ENCODE data around the gene PPP6R2.

PPP6R2 gene

DNA sequence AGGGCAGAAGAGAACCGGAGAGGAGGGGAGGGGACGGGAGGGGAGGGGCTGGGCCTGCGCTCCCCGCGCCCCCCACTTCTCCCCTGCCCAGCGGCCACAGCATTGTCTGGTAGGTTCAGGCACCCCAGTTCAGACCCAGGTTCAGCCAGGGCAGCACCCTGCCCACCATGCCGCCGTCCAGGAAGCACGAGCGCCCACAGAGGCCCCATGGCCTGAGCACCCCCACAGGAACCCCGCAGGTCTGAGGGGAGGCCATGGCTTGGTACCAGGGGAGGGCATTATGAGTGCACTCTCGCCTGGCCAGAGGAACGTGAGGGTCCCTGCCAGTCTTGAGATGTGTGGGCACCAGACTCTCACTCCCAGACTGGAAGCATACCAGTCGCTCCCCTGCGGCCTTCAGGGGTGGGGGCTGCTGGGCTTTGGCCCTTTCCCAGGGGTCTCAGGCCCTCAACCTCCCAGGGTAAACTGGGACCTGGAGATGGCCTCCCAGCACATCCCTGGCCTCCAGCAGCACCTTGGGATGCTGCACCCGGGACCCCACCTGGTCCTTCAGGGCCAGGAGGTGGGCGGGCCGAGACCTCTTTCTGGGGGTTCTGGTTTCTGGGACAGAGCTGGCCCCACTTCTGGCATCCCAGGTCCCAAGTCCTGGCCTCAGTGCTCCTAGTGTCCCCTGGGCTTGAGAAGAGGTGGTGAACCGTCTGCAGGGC is 35.1 kb upstream of the PPP6R2 start:
- Histone ChIP-seq H3K4me1 (ENCODE audit: control insufficient read depth, insufficient read depth, low read length) (peaks cover 21% of the 10 kb centered on the region), H3K4me3 (ENCODE audit: low read depth, low read length) (no peak overlapping the region), H3K9me3 (ENCODE audit: control insufficient read depth, insufficient read depth, low read depth, low read length) (no peaks in the 10 kb centered on the region), H3K27ac (ENCODE audit: extremely low read depth, low read depth, low read length) (peak overlapping the region; percentile 34; the same call in 1 of the 2 replicates), H3K36me3 (ENCODE audit: control insufficient read depth in 2 of 2, insufficient read depth in 1 of 2, low read length in 2 of 2) (peaks cover 0 to 22% of the 10 kb centered on the region in 2 experiments; a peak in 1 of 3 replicates)
- ChIA-PET POLR2A (interaction anchor here (0.6 to 4.7 kb wide), 16 partner anchors 9 to 346 kb away, joined by 3 to 37 read pairs (median 6); partner anchors contain the start of genes HDAC10, LMF2, NCAPH2 and TUBGCP6), CTCF (interaction anchor here (0.8 to 1.1 kb wide), 3 partner anchors 32 to 66 kb away, joined by 3 to 4 read pairs (median 3); no protein-coding TSS in a partner anchor)
- TF ChIP-seq GLIS1 (tag by site-specific recombination; IDR thresholded peaks at IDR 0.05) (peak; percentile 11; the same call in 1 of the 2 replicates), BCL11A (tag by site-specific recombination; IDR thresholded peaks at IDR 0.05; ENCODE audit: low read depth) (peak; percentile 55; the same call in 1 of the 2 replicates), ZNF324 (tag by site-specific recombination; IDR thresholded peaks at IDR 0.05) (no peak), ZNF530 (tag by site-specific recombination; IDR thresholded peaks at IDR 0.05; ENCODE audit: low read depth) (no peak), WT1 (tag by site-specific recombination; IDR thresholded peaks at IDR 0.05) (0 out of 2 replicates have a peak, but pooled peaks have one; percentile 26), ZNF175 (tag by site-specific recombination; IDR thresholded peaks at IDR 0.05) (no peak), GLIS2 (tag by site-specific recombination; IDR thresholded peaks at IDR 0.05) (peak; percentile 76), PATZ1 (tag by site-specific recombination; IDR thresholded peaks at IDR 0.05) (peak; percentile 61), MYNN (tag by site-specific recombination; IDR thresholded peaks at IDR 0.05; ENCODE audit: borderline replicate concordance) (no peak)
- TF ChIP-seq, protein P1, sequence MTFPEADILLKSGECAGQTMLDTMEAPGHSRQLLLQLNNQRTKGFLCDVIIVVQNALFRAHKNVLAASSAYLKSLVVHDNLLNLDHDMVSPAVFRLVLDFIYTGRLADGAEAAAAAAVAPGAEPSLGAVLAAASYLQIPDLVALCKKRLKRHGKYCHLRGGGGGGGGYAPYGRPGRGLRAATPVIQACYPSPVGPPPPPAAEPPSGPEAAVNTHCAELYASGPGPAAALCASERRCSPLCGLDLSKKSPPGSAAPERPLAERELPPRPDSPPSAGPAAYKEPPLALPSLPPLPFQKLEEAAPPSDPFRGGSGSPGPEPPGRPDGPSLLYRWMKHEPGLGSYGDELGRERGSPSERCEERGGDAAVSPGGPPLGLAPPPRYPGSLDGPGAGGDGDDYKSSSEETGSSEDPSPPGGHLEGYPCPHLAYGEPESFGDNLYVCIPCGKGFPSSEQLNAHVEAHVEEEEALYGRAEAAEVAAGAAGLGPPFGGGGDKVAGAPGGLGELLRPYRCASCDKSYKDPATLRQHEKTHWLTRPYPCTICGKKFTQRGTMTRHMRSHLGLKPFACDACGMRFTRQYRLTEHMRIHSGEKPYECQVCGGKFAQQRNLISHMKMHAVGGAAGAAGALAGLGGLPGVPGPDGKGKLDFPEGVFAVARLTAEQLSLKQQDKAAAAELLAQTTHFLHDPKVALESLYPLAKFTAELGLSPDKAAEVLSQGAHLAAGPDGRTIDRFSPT (tag by site-specific recombination; IDR thresholded peaks at IDR 0.05) = peak; percentile 71
- TF ChIP-seq, protein P2, sequence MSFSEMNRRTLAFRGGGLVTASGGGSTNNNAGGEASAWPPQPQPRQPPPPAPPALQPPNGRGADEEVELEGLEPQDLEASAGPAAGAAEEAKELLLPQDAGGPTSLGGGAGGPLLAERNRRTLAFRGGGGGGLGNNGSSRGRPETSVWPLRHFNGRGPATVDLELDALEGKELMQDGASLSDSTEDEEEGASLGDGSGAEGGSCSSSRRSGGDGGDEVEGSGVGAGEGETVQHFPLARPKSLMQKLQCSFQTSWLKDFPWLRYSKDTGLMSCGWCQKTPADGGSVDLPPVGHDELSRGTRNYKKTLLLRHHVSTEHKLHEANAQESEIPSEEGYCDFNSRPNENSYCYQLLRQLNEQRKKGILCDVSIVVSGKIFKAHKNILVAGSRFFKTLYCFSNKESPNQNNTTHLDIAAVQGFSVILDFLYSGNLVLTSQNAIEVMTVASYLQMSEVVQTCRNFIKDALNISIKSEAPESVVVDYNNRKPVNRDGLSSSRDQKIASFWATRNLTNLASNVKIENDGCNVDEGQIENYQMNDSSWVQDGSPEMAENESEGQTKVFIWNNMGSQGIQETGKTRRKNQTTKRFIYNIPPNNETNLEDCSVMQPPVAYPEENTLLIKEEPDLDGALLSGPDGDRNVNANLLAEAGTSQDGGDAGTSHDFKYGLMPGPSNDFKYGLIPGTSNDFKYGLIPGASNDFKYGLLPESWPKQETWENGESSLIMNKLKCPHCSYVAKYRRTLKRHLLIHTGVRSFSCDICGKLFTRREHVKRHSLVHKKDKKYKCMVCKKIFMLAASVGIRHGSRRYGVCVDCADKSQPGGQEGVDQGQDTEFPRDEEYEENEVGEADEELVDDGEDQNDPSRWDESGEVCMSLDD (tag by site-specific recombination; IDR thresholded peaks at IDR 0.05) = peak; percentile 84

DNA sequence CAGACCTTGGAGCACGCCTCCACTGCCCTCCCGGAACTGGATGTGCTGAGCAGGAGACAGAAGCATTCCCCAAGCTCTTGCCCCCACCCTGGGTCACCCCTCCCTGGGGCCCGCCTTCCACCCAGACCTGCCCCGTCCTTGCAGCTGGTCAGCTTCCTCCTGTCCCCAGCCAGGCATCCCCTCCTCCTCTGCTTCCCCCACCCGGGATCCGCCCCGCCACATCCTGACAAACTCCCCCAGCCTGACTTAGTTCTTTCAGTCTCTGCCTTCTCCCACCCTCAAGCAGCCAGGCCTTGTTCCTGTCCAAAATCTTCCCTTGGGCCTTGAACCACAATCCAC is 34.6 kb upstream of the PPP6R2 start:
- ChIA-PET CTCF (interaction anchor here (1.1 to 1.4 kb wide), 3 partner anchors 18 to 66 kb away, joined by 3 to 4 read pairs (median 3); partner anchors contain the start of gene DENND6B), POLR2A (interaction anchor here (1.2 kb wide), 1 partner anchor 15 kb away, joined by 6 read pairs; no protein-coding TSS in a partner anchor)
- no peaks in the 10 kb centered on the region for H3K9me3 ChIP-seq (ENCODE audit: control insufficient read depth, insufficient read depth, low read depth, low read length)
- H3K27ac ChIP-seq (ENCODE audit: extremely low read depth, low read depth, low read length) = 0 out of 2 replicates have a peak overlapping the region, but pooled peaks have one; percentile 34
- H3K36me3 ChIP-seq (ENCODE audit: control insufficient read depth in 2 of 2, insufficient read depth in 1 of 2, low read length in 2 of 2) = peaks cover 0 to 17% of the 10 kb centered on the region in 2 experiments; a peak in 1 of 3 replicates
- peaks cover 20% of the 10 kb centered on the region for H3K4me1 ChIP-seq (ENCODE audit: control insufficient read depth, insufficient read depth, low read length)
- H3K4me3 ChIP-seq (ENCODE audit: low read depth, low read length) = no peak overlapping the region
- TF ChIP-seq ZNF776 (tag by site-specific recombination; IDR thresholded peaks at IDR 0.05; ENCODE audit: borderline replicate concordance) = no peak
- 0 out of 2 replicates have a peak, but pooled peaks have one; percentile 3 for TF ChIP-seq GLIS1 (tag by site-specific recombination; IDR thresholded peaks at IDR 0.05)
- peak; percentile 35; the same call in 1 of the 2 replicates for TF ChIP-seq SP3 (tag by site-specific recombination; IDR thresholded peaks at IDR 0.05)
- TF ChIP-seq KLF17 (tag by site-specific recombination; IDR thresholded peaks at IDR 0.05) = peak; percentile 61
- no peak for TF ChIP-seq RBAK (tag by site-specific recombination; IDR thresholded peaks at IDR 0.05)
- TF ChIP-seq EGR2 (tag by site-specific recombination; IDR thresholded peaks at IDR 0.05; ENCODE audit: low read depth) = peak; percentile 34
- TF ChIP-seq KLF8 (tag by site-specific recombination; IDR thresholded peaks at IDR 0.05) = peak; percentile 81
- peak; percentile 76 for TF ChIP-seq SP2 (tag by site-specific recombination; IDR thresholded peaks at IDR 0.05)
- peak; percentile 87 for TF ChIP-seq KLF1 (tag by site-specific recombination; IDR thresholded peaks at IDR 0.05)
- TF ChIP-seq ZNF157 (tag by site-specific recombination; IDR thresholded peaks at IDR 0.05) = no peak
- TF ChIP-seq PATZ1 (tag by site-specific recombination; IDR thresholded peaks at IDR 0.05) = peak; percentile 38; the same call in 1 of the 2 replicates
- TF ChIP-seq ZNF521 (tag by site-specific recombination; IDR thresholded peaks at IDR 0.05) = no peak
- TF ChIP-seq ZNF121 (tag by site-specific recombination; IDR thresholded peaks at IDR 0.05) = no peak
